Ishikawa (cell line): ENCODE measurements around the gene ABCG2.

ENCODE experiments used
- CREB1 ChIP-seq: IDR thresholded peaks from 2 replicates; pipeline ENCODE4 v1.6.1; 2012; ENCODE audit warnings: low read depth
- FOXM1 ChIP-seq: IDR thresholded peaks from 2 replicates; pipeline ENCODE4 v1.6.1; 2012; ENCODE audit warnings: low read depth, borderline replicate concordance
- NFIC ChIP-seq: IDR thresholded peaks from 2 replicates; pipeline ENCODE4 v1.6.1; 2012
- RAD21 ChIP-seq: IDR thresholded peaks from 2 replicates; pipeline ENCODE4 v1.6.1; 2012; ENCODE audit warnings: low read depth
- TAF1 ChIP-seq: IDR thresholded peaks from 2 replicates; pipeline ENCODE4 v1.6.1; 2012; ENCODE audit warnings: low read depth, mild to moderate bottlenecking
- TCF12 ChIP-seq: IDR thresholded peaks from 2 replicates; pipeline ENCODE4 v1.6.1; 2012; ENCODE audit warnings: low read depth
- YY1 ChIP-seq: IDR thresholded peaks from 2 replicates; pipeline ENCODE4 v1.6.1; 2012; ENCODE audit warnings: low read depth
- TF ChIP-seq, protein P1 (sequence below): IDR thresholded peaks from 2 replicates; pipeline ENCODE4 v1.6.1; 2012; ENCODE audit warnings: low read depth, mild to moderate bottlenecking
- TF ChIP-seq, protein P2 (sequence below): IDR thresholded peaks from 2 replicates; pipeline ENCODE4 v1.6.1; 2012
- TF ChIP-seq, protein P3 (sequence below): IDR thresholded peaks from 2 replicates; pipeline ENCODE4 v1.6.1; 2012

DNA sequence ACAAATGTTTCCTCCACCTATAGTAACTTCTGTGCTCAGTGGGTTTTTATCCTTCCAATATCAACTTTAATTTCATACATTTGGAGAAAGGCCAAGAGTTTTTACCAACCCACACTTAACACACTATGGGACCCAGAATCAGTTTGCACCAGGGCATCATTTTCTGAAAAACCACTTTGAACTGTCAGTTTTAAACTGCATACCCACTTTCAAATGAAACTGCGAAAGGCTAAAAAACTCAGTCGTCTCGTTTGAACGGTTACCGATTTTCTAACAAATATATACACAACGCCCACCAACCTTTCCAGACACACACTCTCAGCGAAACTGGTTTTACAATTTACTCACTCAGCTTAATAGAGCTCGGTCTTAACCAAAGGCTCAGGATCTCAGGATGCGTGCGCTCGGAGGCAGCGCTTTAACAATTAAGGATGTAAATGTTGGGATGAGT is 376 bp downstream of the ABCG2 start:
- no peak for TF ChIP-seq FOXM1
- no peak for TF ChIP-seq CREB1
- no peak for TF ChIP-seq TAF1
- TF ChIP-seq, protein P1, sequence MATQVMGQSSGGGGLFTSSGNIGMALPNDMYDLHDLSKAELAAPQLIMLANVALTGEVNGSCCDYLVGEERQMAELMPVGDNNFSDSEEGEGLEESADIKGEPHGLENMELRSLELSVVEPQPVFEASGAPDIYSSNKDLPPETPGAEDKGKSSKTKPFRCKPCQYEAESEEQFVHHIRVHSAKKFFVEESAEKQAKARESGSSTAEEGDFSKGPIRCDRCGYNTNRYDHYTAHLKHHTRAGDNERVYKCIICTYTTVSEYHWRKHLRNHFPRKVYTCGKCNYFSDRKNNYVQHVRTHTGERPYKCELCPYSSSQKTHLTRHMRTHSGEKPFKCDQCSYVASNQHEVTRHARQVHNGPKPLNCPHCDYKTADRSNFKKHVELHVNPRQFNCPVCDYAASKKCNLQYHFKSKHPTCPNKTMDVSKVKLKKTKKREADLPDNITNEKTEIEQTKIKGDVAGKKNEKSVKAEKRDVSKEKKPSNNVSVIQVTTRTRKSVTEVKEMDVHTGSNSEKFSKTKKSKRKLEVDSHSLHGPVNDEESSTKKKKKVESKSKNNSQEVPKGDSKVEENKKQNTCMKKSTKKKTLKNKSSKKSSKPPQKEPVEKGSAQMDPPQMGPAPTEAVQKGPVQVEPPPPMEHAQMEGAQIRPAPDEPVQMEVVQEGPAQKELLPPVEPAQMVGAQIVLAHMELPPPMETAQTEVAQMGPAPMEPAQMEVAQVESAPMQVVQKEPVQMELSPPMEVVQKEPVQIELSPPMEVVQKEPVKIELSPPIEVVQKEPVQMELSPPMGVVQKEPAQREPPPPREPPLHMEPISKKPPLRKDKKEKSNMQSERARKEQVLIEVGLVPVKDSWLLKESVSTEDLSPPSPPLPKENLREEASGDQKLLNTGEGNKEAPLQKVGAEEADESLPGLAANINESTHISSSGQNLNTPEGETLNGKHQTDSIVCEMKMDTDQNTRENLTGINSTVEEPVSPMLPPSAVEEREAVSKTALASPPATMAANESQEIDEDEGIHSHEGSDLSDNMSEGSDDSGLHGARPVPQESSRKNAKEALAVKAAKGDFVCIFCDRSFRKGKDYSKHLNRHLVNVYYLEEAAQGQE, result no peak
- TF ChIP-seq, protein P2, sequence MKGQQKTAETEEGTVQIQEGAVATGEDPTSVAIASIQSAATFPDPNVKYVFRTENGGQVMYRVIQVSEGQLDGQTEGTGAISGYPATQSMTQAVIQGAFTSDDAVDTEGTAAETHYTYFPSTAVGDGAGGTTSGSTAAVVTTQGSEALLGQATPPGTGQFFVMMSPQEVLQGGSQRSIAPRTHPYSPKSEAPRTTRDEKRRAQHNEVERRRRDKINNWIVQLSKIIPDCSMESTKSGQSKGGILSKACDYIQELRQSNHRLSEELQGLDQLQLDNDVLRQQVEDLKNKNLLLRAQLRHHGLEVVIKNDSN, result no peak
- no peak for TF ChIP-seq NFIC
- no peak for TF ChIP-seq TCF12
- TF ChIP-seq RAD21, result no peak
- TF ChIP-seq, protein P3, sequence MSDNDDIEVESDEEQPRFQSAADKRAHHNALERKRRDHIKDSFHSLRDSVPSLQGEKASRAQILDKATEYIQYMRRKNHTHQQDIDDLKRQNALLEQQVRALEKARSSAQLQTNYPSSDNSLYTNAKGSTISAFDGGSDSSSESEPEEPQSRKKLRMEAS, result no peak
- TF ChIP-seq YY1, result no peak
